ENCODE data around the gene USP25. TPM values are rescaled to one million over a fixed set of nuclear protein-coding genes. Genes with fewer than 3 reads are reported as not detected.
A peak's percentile ranks its signal among the peaks of the same experiment; 100 is the strongest.

Gene USP25
- total and polyA plus RNA-seq, 2 experiments from 2014 or later, result 18.7 to 59.5 TPM

- Histone ChIP-seq H4K20me1 (ENCODE audit: insufficient read depth, poor library complexity, severe bottlenecking) (no peaks in the 10 kb centered on the region), H3K4me2 (no peak overlapping the region), H3K27me3 (no peaks in the 10 kb centered on the region), H3K4me3 (no peak overlapping the region), H3K79me2 (no peaks in the 10 kb centered on the region), H3K36me3 (replicated peaks; ENCODE audit: insufficient read depth, low read depth) (no peaks in the 10 kb centered on the region), H3K27ac (peak overlapping the region; percentile 8), H3K4me1 (ENCODE audit: insufficient read depth) (no peaks in the 10 kb centered on the region), H3K9me2 (replicated peaks; ENCODE audit: insufficient read depth) (no peaks in the 10 kb centered on the region), H3K9me3 (ENCODE audit: low read depth) (no peaks in the 10 kb centered on the region), H2AFZ (no peak overlapping the region)
- TF ChIP-seq EZH2 (IDR thresholded peaks at IDR 0.05; ENCODE audit: borderline replicate concordance) (no peak), EZH2phosphoT487 (IDR thresholded peaks at IDR 0.05; ENCODE audit: low read depth, severe bottlenecking, unreplicated experiment) (no peak), CTCF (IDR thresholded peaks at IDR 0.05; ENCODE audit: poor library complexity) (no peak)
- 31% methylated on average over 4 of the region's 4 CpGs for WGBS (ENCODE audit: low lambda C conversion rate, missing lambda C conversion rate)
- DNase-seq (ENCODE audit: low spot score), result peak; percentile 21
Observed at GRCh38 chr21:15722591-15723324, 7.0 kb upstream of the USP25 start.

GRCh38 chr21:15725949-15726348 is 3.8 kb upstream of the USP25 start:
- peaks cover under 1% of the 10 kb centered on the region for H3K79me2 ChIP-seq
- no peak for TF ChIP-seq EZH2 (IDR thresholded peaks at IDR 0.05; ENCODE audit: borderline replicate concordance)
- no peak for TF ChIP-seq CTCF (IDR thresholded peaks at IDR 0.05; ENCODE audit: poor library complexity)
- no peak for TF ChIP-seq EZH2phosphoT487 (IDR thresholded peaks at IDR 0.05; ENCODE audit: low read depth, severe bottlenecking, unreplicated experiment)
- 90% methylated on average over 3 of the region's 3 CpGs for WGBS (ENCODE audit: low lambda C conversion rate, missing lambda C conversion rate)
- no peak overlapping the region for H2AFZ ChIP-seq
- no peak overlapping the region for H3K4me3 ChIP-seq
- H3K36me3 ChIP-seq (replicated peaks; ENCODE audit: insufficient read depth, low read depth), result no peaks in the 10 kb centered on the region
- H3K4me2 ChIP-seq, result no peak overlapping the region
- H3K9me2 ChIP-seq (replicated peaks; ENCODE audit: insufficient read depth), result no peaks in the 10 kb centered on the region
- no peak overlapping the region for H3K27ac ChIP-seq
- no peaks in the 10 kb centered on the region for H3K4me1 ChIP-seq (ENCODE audit: insufficient read depth)
- H4K20me1 ChIP-seq (ENCODE audit: insufficient read depth, poor library complexity, severe bottlenecking), result no peaks in the 10 kb centered on the region
- no peaks in the 10 kb centered on the region for H3K9me3 ChIP-seq (ENCODE audit: low read depth)
- no peaks in the 10 kb centered on the region for H3K27me3 ChIP-seq
- no peak for DNase-seq (ENCODE audit: low spot score)

- H3K79me2 ChIP-seq, result peaks cover 22% of the 10 kb centered on the region
- H4K20me1 ChIP-seq (ENCODE audit: insufficient read depth, poor library complexity, severe bottlenecking), result peaks cover 14% of the 10 kb centered on the region
- H3K4me3 ChIP-seq, result no peak overlapping the region
- no peaks in the 10 kb centered on the region for H3K9me3 ChIP-seq (ENCODE audit: low read depth)
- no peak for DNase-seq (ENCODE audit: low spot score)
- no peak overlapping the region for H3K4me2 ChIP-seq
- no peaks in the 10 kb centered on the region for H3K9me2 ChIP-seq (replicated peaks; ENCODE audit: insufficient read depth)
- TF ChIP-seq CTCF (IDR thresholded peaks at IDR 0.05; ENCODE audit: poor library complexity) (no peak), EZH2phosphoT487 (IDR thresholded peaks at IDR 0.05; ENCODE audit: low read depth, severe bottlenecking, unreplicated experiment) (no peak)
- WGBS (ENCODE audit: low lambda C conversion rate, missing lambda C conversion rate), result 99% methylated on average over 3 of the region's 3 CpGs
- H2AFZ ChIP-seq, result no peak overlapping the region
- H3K27ac ChIP-seq, result no peak overlapping the region
- H3K27me3 ChIP-seq, result no peaks in the 10 kb centered on the region
- H3K4me1 ChIP-seq (ENCODE audit: insufficient read depth), result peaks cover 4% of the 10 kb centered on the region
- no peaks in the 10 kb centered on the region for H3K36me3 ChIP-seq (replicated peaks; ENCODE audit: insufficient read depth, low read depth)
Observed at GRCh38 chr21:15728046-15728445, 1.7 kb upstream of the USP25 start.

All from hepatocyte (in vitro differentiated cells).